ENCODE results near the gene QKI. TPM values are rescaled to one million over a fixed set of nuclear protein-coding genes. Genes with fewer than 3 reads are reported as not detected.

The QKI gene
- total RNA-seq, 1 experiment from 2014 or later, result 134 TPM

DNA sequence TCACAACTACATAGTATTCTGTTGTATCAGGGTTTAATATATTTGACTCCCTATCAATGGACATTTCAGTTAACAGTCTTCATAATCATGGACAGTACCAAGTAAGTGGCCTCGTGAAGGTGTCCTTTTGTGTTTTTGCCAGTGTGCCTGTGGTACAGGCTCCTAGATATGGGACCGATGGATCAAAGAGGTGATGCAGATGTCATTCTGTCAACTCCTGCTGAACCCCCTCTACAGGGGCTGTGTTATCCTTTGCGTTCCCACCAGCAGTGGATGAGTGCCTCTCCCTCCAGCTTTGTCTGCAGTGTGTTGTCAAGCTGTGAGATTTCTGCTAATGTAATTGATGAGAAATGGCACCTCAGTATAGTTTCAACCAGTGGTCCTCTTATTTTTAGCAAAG is 210.7 kb downstream of the QKI start:
- H3K36me3 Mint-ChIP-seq (ENCODE audit: insufficient read depth, unreplicated experiment), result no peaks in the 10 kb centered on the region
- no peaks in the 10 kb centered on the region for H3K27me3 Mint-ChIP-seq (ENCODE audit: insufficient read depth, unreplicated experiment)
- H3K4me3 Mint-ChIP-seq (ENCODE audit: unreplicated experiment), result no peak overlapping the region
- Histone ChIP-seq H3K36me3 (ENCODE audit: control insufficient read depth, insufficient read depth, low read length) (no peaks in the 10 kb centered on the region), H3K4me3 (ENCODE audit: low read depth, low read length) (no peak overlapping the region), H3K27me3 (replicated peaks; ENCODE audit: control insufficient read depth, insufficient read depth, low read length) (no peaks in the 10 kb centered on the region), H3K9me3 (no peaks in the 10 kb centered on the region), H3K4me1 (no peaks in the 10 kb centered on the region)
- CTCF ChIA-PET, result no interaction called here
- BruUV-seq (replicated peaks), result no TSS peak
- POLR2A ChIA-PET, result no interaction called here
- intact Hi-C loops (cut with micrococcal nuclease; ENCODE audit: unreplicated experiment), result no loop called here
- H3K4me1 Mint-ChIP-seq (ENCODE audit: low read depth, unreplicated experiment), result no peaks in the 10 kb centered on the region
- DNase-seq, result no peak
- peaks cover 15% of the 10 kb centered on the region for H3K9me3 Mint-ChIP-seq (ENCODE audit: unreplicated experiment)
- TF ChIP-seq, protein P1, sequence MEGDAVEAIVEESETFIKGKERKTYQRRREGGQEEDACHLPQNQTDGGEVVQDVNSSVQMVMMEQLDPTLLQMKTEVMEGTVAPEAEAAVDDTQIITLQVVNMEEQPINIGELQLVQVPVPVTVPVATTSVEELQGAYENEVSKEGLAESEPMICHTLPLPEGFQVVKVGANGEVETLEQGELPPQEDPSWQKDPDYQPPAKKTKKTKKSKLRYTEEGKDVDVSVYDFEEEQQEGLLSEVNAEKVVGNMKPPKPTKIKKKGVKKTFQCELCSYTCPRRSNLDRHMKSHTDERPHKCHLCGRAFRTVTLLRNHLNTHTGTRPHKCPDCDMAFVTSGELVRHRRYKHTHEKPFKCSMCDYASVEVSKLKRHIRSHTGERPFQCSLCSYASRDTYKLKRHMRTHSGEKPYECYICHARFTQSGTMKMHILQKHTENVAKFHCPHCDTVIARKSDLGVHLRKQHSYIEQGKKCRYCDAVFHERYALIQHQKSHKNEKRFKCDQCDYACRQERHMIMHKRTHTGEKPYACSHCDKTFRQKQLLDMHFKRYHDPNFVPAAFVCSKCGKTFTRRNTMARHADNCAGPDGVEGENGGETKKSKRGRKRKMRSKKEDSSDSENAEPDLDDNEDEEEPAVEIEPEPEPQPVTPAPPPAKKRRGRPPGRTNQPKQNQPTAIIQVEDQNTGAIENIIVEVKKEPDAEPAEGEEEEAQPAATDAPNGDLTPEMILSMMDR (IDR thresholded peaks at IDR 0.05; ENCODE audit: insufficient read depth in 1 of 2, low read depth in 1 of 2, low read length in 1 of 2, severe bottlenecking in 1 of 2, unreplicated experiment in 1 of 2), result no peak
- H3K27ac Mint-ChIP-seq (ENCODE audit: unreplicated experiment), result no peak overlapping the region

DNA sequence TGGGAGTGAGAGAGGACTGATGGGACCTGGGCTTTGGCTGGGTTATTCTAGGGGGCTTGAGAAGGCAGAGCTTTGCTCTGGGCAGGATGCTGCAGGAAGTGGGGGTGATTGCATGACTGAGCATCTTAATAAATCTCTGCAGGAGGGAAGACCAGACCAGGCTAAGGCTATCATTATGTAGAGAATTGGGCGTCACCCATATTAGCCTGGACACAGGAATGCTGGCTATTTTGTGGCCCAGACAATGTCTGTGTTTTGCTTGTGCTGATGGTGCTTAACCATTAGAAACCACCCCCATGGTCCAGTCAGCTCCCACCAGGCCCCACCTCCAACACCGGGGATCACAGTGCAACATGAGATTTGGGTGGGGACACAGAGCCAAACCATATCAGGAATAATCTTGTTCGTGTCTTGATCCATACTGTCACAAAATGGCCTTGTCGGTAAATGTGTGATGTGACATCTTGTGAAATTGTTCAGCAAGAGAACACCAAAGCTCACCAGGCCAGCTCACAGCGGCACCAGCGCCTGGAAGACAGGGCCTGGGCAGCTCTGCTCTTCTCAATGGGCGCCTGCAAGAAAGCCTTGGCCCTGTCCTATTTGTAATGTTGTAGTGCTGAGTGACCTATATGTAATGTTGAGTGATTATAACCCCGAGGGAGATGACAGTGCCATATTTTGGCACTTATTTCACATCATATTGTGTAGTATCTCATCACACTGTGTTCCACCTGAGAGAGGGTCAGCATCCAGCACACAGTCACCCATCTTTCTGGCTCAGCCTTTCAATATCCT is 211.8 kb downstream of the QKI start:
- no peaks in the 10 kb centered on the region for H3K36me3 Mint-ChIP-seq (ENCODE audit: insufficient read depth, unreplicated experiment)
- intact Hi-C loops (cut with micrococcal nuclease; ENCODE audit: unreplicated experiment), result no loop called here
- no peaks in the 10 kb centered on the region for H3K27me3 ChIP-seq (replicated peaks; ENCODE audit: control insufficient read depth, insufficient read depth, low read length)
- H3K9me3 ChIP-seq, result no peaks in the 10 kb centered on the region
- no peak for DNase-seq
- no peaks in the 10 kb centered on the region for H3K4me1 Mint-ChIP-seq (ENCODE audit: low read depth, unreplicated experiment)
- no peaks in the 10 kb centered on the region for H3K36me3 ChIP-seq (ENCODE audit: control insufficient read depth, insufficient read depth, low read length)
- H3K4me3 ChIP-seq (ENCODE audit: low read depth, low read length), result no peak overlapping the region
- POLR2A ChIA-PET, result no interaction called here
- no peak overlapping the region for H3K4me3 Mint-ChIP-seq (ENCODE audit: unreplicated experiment)
- H3K9me3 Mint-ChIP-seq (ENCODE audit: unreplicated experiment), result peaks cover 11% of the 10 kb centered on the region
- TF ChIP-seq, protein P1 (IDR thresholded peaks at IDR 0.05; ENCODE audit: insufficient read depth in 1 of 2, low read depth in 1 of 2, low read length in 1 of 2, severe bottlenecking in 1 of 2, unreplicated experiment in 1 of 2), result no peak
- no peak overlapping the region for H3K27ac Mint-ChIP-seq (ENCODE audit: unreplicated experiment)
- BruUV-seq (replicated peaks), result no TSS peak
- H3K4me1 ChIP-seq, result no peaks in the 10 kb centered on the region
- no peaks in the 10 kb centered on the region for H3K27me3 Mint-ChIP-seq (ENCODE audit: insufficient read depth, unreplicated experiment)
- CTCF ChIA-PET, result no interaction called here

DNA sequence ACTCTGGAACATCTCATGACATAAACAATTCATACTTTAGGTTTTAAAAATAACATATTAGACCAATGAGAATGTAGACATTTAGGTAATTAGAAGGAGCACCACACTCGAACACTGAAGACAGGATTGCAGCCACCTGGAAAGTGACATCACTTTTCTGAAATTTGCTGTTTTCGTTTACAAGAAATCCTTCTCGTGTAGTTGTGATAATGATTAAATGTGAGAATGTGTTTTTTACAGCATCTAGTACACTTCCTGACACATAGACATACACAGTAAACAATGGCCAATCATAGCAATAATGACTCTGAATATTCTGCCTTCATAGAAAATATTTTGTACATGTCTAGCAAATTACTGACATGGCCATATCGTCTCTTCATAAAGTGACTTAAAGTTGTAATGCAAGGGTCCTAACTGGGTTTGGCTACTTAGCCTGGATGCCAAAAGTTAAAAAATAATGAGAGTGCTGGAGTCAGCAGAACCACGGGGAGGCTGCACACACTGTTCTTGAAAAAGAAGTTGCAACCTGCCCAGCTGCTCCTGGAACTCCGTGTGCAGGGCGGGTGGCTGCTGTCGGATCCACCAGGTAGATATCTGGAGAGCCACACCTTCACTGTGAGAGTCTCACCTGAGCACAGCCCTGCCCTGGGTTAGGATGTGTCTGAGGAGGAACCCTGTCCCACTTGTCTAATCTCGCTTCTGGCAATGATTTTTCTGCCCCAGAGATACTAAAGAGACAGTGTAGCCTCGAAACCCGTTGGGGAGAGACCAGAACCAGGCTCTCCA is 212.9 kb downstream of the QKI start:
- ChIA-PET POLR2A (no interaction called here), CTCF (no interaction called here)
- H3K9me3 ChIP-seq, result no peaks in the 10 kb centered on the region
- H3K27me3 Mint-ChIP-seq (ENCODE audit: insufficient read depth, unreplicated experiment), result no peaks in the 10 kb centered on the region
- no peaks in the 10 kb centered on the region for H3K4me1 Mint-ChIP-seq (ENCODE audit: low read depth, unreplicated experiment)
- no peaks in the 10 kb centered on the region for H3K4me1 ChIP-seq
- H3K27ac Mint-ChIP-seq (ENCODE audit: unreplicated experiment), result no peak overlapping the region
- H3K4me3 ChIP-seq (ENCODE audit: low read depth, low read length), result no peak overlapping the region
- no peaks in the 10 kb centered on the region for H3K36me3 Mint-ChIP-seq (ENCODE audit: insufficient read depth, unreplicated experiment)
- no peak overlapping the region for H3K4me3 Mint-ChIP-seq (ENCODE audit: unreplicated experiment)
- no peaks in the 10 kb centered on the region for H3K36me3 ChIP-seq (ENCODE audit: control insufficient read depth, insufficient read depth, low read length)
- intact Hi-C loops (cut with micrococcal nuclease; ENCODE audit: unreplicated experiment), result no loop called here
- H3K27me3 ChIP-seq (replicated peaks; ENCODE audit: control insufficient read depth, insufficient read depth, low read length), result no peaks in the 10 kb centered on the region
- BruUV-seq (replicated peaks), result no TSS peak
- no peak for DNase-seq
- TF ChIP-seq, protein P1 (IDR thresholded peaks at IDR 0.05; ENCODE audit: insufficient read depth in 1 of 2, low read depth in 1 of 2, low read length in 1 of 2, severe bottlenecking in 1 of 2, unreplicated experiment in 1 of 2), result no peak
- H3K9me3 Mint-ChIP-seq (ENCODE audit: unreplicated experiment), result no peaks in the 10 kb centered on the region

Measured in Caco-2 (cell line).